ENCODE data around the gene SPATS2.

GRCh38 chr12:49521389-49521788 is 154.1 kb downstream of the SPATS2 start:
- TF ChIP-seq CTCF (IDR thresholded peaks at IDR 0.05) (no peak), POLR2A (IDR thresholded peaks at IDR 0.05) (no peak)

Measured in thyroid gland (tissue), 4 donors.